GM23338 (cell line): ENCODE data around the gene CPEB3. TPM values are rescaled to one million over a fixed set of nuclear protein-coding genes. Genes with fewer than 3 reads are reported as not detected.

ENCODE experiments used
- ATAC-seq: fragments of 200-7000 bp; cut with Tn5 transposase; 3 replicates; pipeline ENCODE4 v1.9.1; 2020
- DNase-seq: peaks from one replicate; pipeline ENCODE4 v3.0.0-alpha.2; 2015; ENCODE audit warnings: low spot score
- H2AFZ ChIP-seq: fragments of 200-600 bp; sonication (generic); 2 replicates; pipeline ENCODE4 v1.8.0; 2016; ENCODE audit warnings: antibody characterized with exemption, mild to moderate bottlenecking, moderate library complexity
- H3F3A ChIP-seq: fragments of 200-600 bp; sonication (generic); replicated peaks from 2 replicates; pipeline ENCODE4 v1.8.0; 2017; ENCODE audit warnings: antibody characterized with exemption, mixed run types, low read depth
- H3K27ac ChIP-seq: fragments of 200-600 bp; sonication (generic); 2 replicates; pipeline ENCODE4 v1.6.1; 2016; ENCODE audit warnings: low read depth
- H3K27me3 ChIP-seq: fragments of 200-600 bp; sonication (generic); 2 replicates; pipeline ENCODE4 v1.8.0; 2016; ENCODE audit warnings: mild to moderate bottlenecking, mixed run types, moderate library complexity; ENCODE audit not compliant: insufficient read depth
- H3K36me3 ChIP-seq: fragments of 200-600 bp; sonication (generic); 2 replicates; pipeline ENCODE4 v1.8.0; 2016; ENCODE audit warnings: mild to moderate bottlenecking; ENCODE audit not compliant: insufficient read depth
- H3K4me1 ChIP-seq: fragments of 200-600 bp; sonication (generic); 2 replicates; pipeline ENCODE4 v1.8.0; 2016; ENCODE audit warnings: mild to moderate bottlenecking, moderate library complexity; ENCODE audit not compliant: insufficient read depth
- H3K4me2 ChIP-seq: fragments of 200-600 bp; sonication (generic); 2 replicates; pipeline ENCODE4 v1.7.1; 2017; ENCODE audit warnings: mixed run types
- H3K4me3 ChIP-seq: fragments of 200-600 bp; sonication (generic); 2 replicates; pipeline ENCODE4 v1.6.1; 2016; ENCODE audit warnings: mixed run types
- H3K79me2 ChIP-seq: fragments of 200-600 bp; sonication (generic); replicated peaks from 2 replicates; pipeline ENCODE4 v1.8.0; 2017; ENCODE audit warnings: mild to moderate bottlenecking; ENCODE audit not compliant: insufficient read depth
- H3K9me2 ChIP-seq: fragments of 200-600 bp; sonication (generic); 2 replicates; pipeline ENCODE4 v1.8.0; 2017; ENCODE audit not compliant: insufficient read depth
- H4K20me1 ChIP-seq: fragments of 200-600 bp; sonication (generic); replicated peaks from 2 replicates; pipeline ENCODE4 v1.8.0; 2017; ENCODE audit warnings: mild to moderate bottlenecking; ENCODE audit not compliant: insufficient read depth
- H3K27ac Mint-ChIP-seq: 2 replicates; pipeline ENCODE4 v1.8.0; 2020; ENCODE audit warnings: inconsistent platforms, mild to moderate bottlenecking, moderate library complexity, mixed read lengths
- H3K27me3 Mint-ChIP-seq: 3 replicates; pipeline ENCODE4 v1.8.0; 2022; ENCODE audit warnings: low read depth, mild to moderate bottlenecking, moderate library complexity, mixed read lengths, inconsistent platforms; ENCODE audit not compliant: insufficient read depth, poor library complexity
- H3K36me3 Mint-ChIP-seq: 3 replicates; pipeline ENCODE4 v1.8.0; 2021; ENCODE audit warnings: low read depth, mild to moderate bottlenecking, inconsistent platforms, moderate library complexity, mixed read lengths
- H3K4me1 Mint-ChIP-seq: 3 replicates; pipeline ENCODE4 v1.8.0; 2020; ENCODE audit warnings: mild to moderate bottlenecking, inconsistent platforms, mixed read lengths
- H3K4me3 Mint-ChIP-seq: 3 replicates; pipeline ENCODE4 v1.8.0; 2021; ENCODE audit warnings: moderate library complexity, mild to moderate bottlenecking, inconsistent platforms, mixed read lengths
- H3K9me3 Mint-ChIP-seq: 3 replicates; pipeline ENCODE4 v1.8.0; 2020; ENCODE audit warnings: moderate library complexity, mild to moderate bottlenecking, inconsistent platforms, mixed read lengths
- CREB1 ChIP-seq: fragments of 250-450 bp; sonication (Bioruptor Pico); IDR thresholded peaks from 2 replicates; pipeline ENCODE4 v1.5.0; 2020; ENCODE audit warnings: low read depth, mild to moderate bottlenecking, moderate library complexity
- CTCF ChIP-seq, 2 experiments: fragments of 200-600 bp in 1 of 2; sonication (generic) in 1 of 2; conservative IDR thresholded peaks; 2 replicates each; pipeline versions ENCODE4 v1.5.1 to v1.6.1; 2016 to 2017; ENCODE audit warnings: antibody characterized with exemption in 2 of 2, low read depth in 2 of 2, mild to moderate bottlenecking in 2 of 2, moderate library complexity in 1 of 2
- ETS1 ChIP-seq: IDR thresholded peaks from 2 replicates; pipeline ENCODE4 v1.6.1; 2016; ENCODE audit warnings: antibody characterized with exemption
- EZH2phosphoT487 ChIP-seq: fragments of 200-600 bp; sonication (generic); IDR thresholded peaks from one replicate; pipeline ENCODE4 v1.8.1; 2018; ENCODE audit warnings: antibody characterized with exemption; ENCODE audit not compliant: unreplicated experiment
- JUNB ChIP-seq: IDR thresholded peaks from one replicate; pipeline ENCODE4 v1.6.1; 2016; ENCODE audit warnings: antibody characterized with exemption; ENCODE audit not compliant: unreplicated experiment
- NANOG ChIP-seq: IDR thresholded peaks from 2 replicates; pipeline ENCODE4 v1.6.1; 2016; ENCODE audit warnings: antibody characterized with exemption, borderline replicate concordance
- POLR2AphosphoS5 ChIP-seq: IDR thresholded peaks from 2 replicates; pipeline ENCODE4 v1.6.1; 2016; ENCODE audit warnings: antibody characterized with exemption, low read depth
- REST ChIP-seq: IDR thresholded peaks from one replicate; pipeline ENCODE4 v1.6.1; 2018; ENCODE audit warnings: antibody characterized with exemption; ENCODE audit not compliant: unreplicated experiment
- STAT1 ChIP-seq: IDR thresholded peaks from one replicate; pipeline ENCODE4 v1.6.1; 2016; ENCODE audit warnings: antibody characterized with exemption; ENCODE audit not compliant: unreplicated experiment
- ZNF114 ChIP-seq: fragments of 250-450 bp; sonication (Bioruptor Pico); IDR thresholded peaks from 2 replicates; pipeline ENCODE4 v1.5.0; 2020; ENCODE audit warnings: mild to moderate bottlenecking, moderate library complexity
- ZNF331 ChIP-seq: fragments of 250-450 bp; sonication (Bioruptor Pico); IDR thresholded peaks from 2 replicates; pipeline ENCODE4 v1.5.0; 2020; ENCODE audit warnings: low read depth, mild to moderate bottlenecking, moderate library complexity
- polyA plus RNA-seq: library from polyadenylated mRNA; unstranded; fragments of >200 nt; fragmentation: Nextera tagmentation; extraction: Ambion mirVana; gene quantifications from 2 replicates; pipeline ENCODE4 v1.2.1, GENCODE V29; 2016
- total RNA-seq: library from RNA; depleted of rRNA; stranded (reverse); fragments of >200 nt; shearing (Covaris generic); gene quantifications from 2 replicates; pipeline ENCODE4 v1.2.3, GENCODE V29; 2014

CPEB3 gene
- total and polyA plus RNA-seq, 2 experiments from 2014 or later, result 0.74 to 1.9 TPM

GRCh38 chr10:92124616-92125143 is 166.2 kb downstream of the CPEB3 start (continued):
- no peak for TF ChIP-seq CTCF (conservative IDR thresholded peaks at IDR 0.05; ENCODE audit: low read depth in 2 of 2)
- TF ChIP-seq ETS1, result no peak
- TF ChIP-seq REST, result no peak
- TF ChIP-seq NANOG, result no peak
- TF ChIP-seq ZNF114 (CRISPR knock-in tag), result no peak

GRCh38 chr10:92124020-92124419 is 166.9 kb downstream of the CPEB3 start:
- no peak overlapping the region for H3K4me2 ChIP-seq
- no peaks in the 10 kb centered on the region; the same call in 2 of the 3 replicates for H3K9me3 Mint-ChIP-seq
- H3K9me2 ChIP-seq, result 0 out of 2 replicates have a peak, but pooled peaks cover 5% of the 10 kb centered on the region
- no peaks in the 10 kb centered on the region for H3K27me3 Mint-ChIP-seq
- H3K4me1 Mint-ChIP-seq, result peaks cover 12% of the 10 kb centered on the region
- no peak overlapping the region for H3K27ac Mint-ChIP-seq
- H3K27me3 ChIP-seq, result no peaks in the 10 kb centered on the region
- H3K4me3 Mint-ChIP-seq, result no peak overlapping the region
- no peaks in the 10 kb centered on the region for H4K20me1 ChIP-seq
- no peaks in the 10 kb centered on the region for H3K79me2 ChIP-seq
- H3F3A ChIP-seq, result no peaks in the 10 kb centered on the region
- H3K4me1 ChIP-seq, result no peaks in the 10 kb centered on the region
- H3K36me3 ChIP-seq, result no peaks in the 10 kb centered on the region
- no peak overlapping the region for H2AFZ ChIP-seq
- no peaks in the 10 kb centered on the region for H3K36me3 Mint-ChIP-seq
- no peak for DNase-seq
- no peak overlapping the region for H3K4me3 ChIP-seq
- H3K27ac ChIP-seq, result no peak overlapping the region
- ATAC-seq, result no peak
- TF ChIP-seq STAT1 (no peak), POLR2AphosphoS5 (no peak), CTCF (conservative IDR thresholded peaks at IDR 0.05; ENCODE audit: low read depth in 2 of 2) (no peak), JUNB (no peak), EZH2phosphoT487 (no peak), CREB1 (CRISPR knock-in tag) (no peak), ZNF114 (CRISPR knock-in tag) (no peak), ZNF331 (no peak), REST (no peak)
